K562 (cell line): ENCODE data around the gene MTHFR. TPM values are rescaled to one million over a fixed set of nuclear protein-coding genes. Genes with fewer than 3 reads are reported as not detected.

Experiments
- ATAC-seq: fragments of 200-7000 bp; cut with Tn5 transposase; 3 replicates; pipeline ENCODE4 v1.9.1; 2020; ENCODE audit warnings: moderate library complexity
- BruUV-seq: library from RNA; stranded (reverse); fragments of 400-500 nt; replicated peaks from 2 replicates; lab custom pipeline; 2021; lab: Mats Ljungman, UMichigan
- CTCF ChIA-PET: fragments of 300-600 bp; formaldehyde crosslinking; extraction: SDS; loops from one replicate; lab custom pipeline; 2021; ENCODE audit warnings: low intra/inter-chr PET ratio; lab: Yijun Ruan, JAX
- POLR2A ChIA-PET: fragments of 300-600, 350-650 bp; sonication (Branson Sonifier 250); formaldehyde crosslinking; extraction: SDS; loops from one replicate; lab custom pipeline; 2021; ENCODE audit warnings: antibody characterized with exemption, inconsistent platforms; lab: Yijun Ruan, JAX
- DNase-seq, 4 experiments: peaks; one replicate each; pipeline versions ENCODE4 v3.0.0 to v3.0.0-alpha.2; 2011 to 2018; ENCODE audit warnings: low spot score in 3 of 4, mixed read lengths in 3 of 4; ENCODE audit errors: extremely low read depth in 1 of 4
- FAIRE-seq: peaks from 2 replicates; lab custom pipeline; 2011; peaks lifted over from hg19 to GRCh38; lab: Jason Lieb, UNC
- H2AFZ ChIP-seq: 2 replicates; pipeline ENCODE4 v1.6.0; 2011; ENCODE audit warnings: low read depth, low read length, control low read depth, inconsistent platforms
- H3K27ac ChIP-seq: fragments of 200-600 bp; 3 replicates; pipeline ENCODE4 v1.8.0; 2011; ENCODE audit warnings: low read depth, mild to moderate bottlenecking, control low read depth, inconsistent platforms, low read length, moderate library complexity, mixed read lengths; ENCODE audit errors: extremely low read depth
- H3K27me3 ChIP-seq, 2 experiments: fragments of 300-600 bp in 1 of 2; 2 replicates in 1 of 2; 3 replicates in 1 of 2; pipeline versions ENCODE4 v1.6.0 to v1.8.0; 2011; ENCODE audit warnings: inconsistent platforms in 2 of 2, low read length in 2 of 2, mild to moderate bottlenecking in 1 of 2, mixed read lengths in 1 of 2, moderate library complexity in 1 of 2; ENCODE audit not compliant: control insufficient read depth in 2 of 2, insufficient read depth in 2 of 2
- H3K36me3 ChIP-seq: fragments of 300-600 bp; 3 replicates; pipeline ENCODE4 v1.8.0; 2011; ENCODE audit warnings: mild to moderate bottlenecking, low read length, inconsistent platforms; ENCODE audit not compliant: control insufficient read depth, insufficient read depth
- H3K4me1 ChIP-seq, 2 experiments: fragments of 200-600 bp in 1 of 2; replicated peaks in 1 of 2; 2 replicates in 1 of 2; 3 replicates in 1 of 2; pipeline versions ENCODE4 v1.5.1 to v1.8.0; 2011; ENCODE audit warnings: inconsistent platforms in 2 of 2, low read length in 2 of 2, mild to moderate bottlenecking in 1 of 2, mixed read lengths in 1 of 2, moderate library complexity in 1 of 2; ENCODE audit not compliant: control insufficient read depth in 2 of 2, insufficient read depth in 2 of 2
- H3K4me2 ChIP-seq: 2 replicates; pipeline ENCODE4 v1.6.1; 2011; ENCODE audit warnings: low read length, control low read depth, inconsistent platforms, mixed read lengths; ENCODE audit not compliant: insufficient read depth
- H3K4me3 ChIP-seq: fragments of 200-600 bp; sonication (generic), shearing (Covaris generic); 2 replicates; pipeline ENCODE4 v1.5.1; 2016; ENCODE audit warnings: control low read depth, inconsistent platforms
- H3K79me2 ChIP-seq: fragments of 200-600 bp; 3 replicates; pipeline ENCODE4 v1.8.0; 2011; ENCODE audit warnings: low read length, inconsistent platforms; ENCODE audit not compliant: control insufficient read depth, insufficient read depth
- H3K9ac ChIP-seq, 2 experiments: 2 replicates each; pipeline versions ENCODE4 v1.6.0 to v1.6.1; 2011; ENCODE audit warnings: low read depth in 2 of 2, low read length in 2 of 2, control low read depth in 1 of 2, inconsistent platforms in 1 of 2, mild to moderate bottlenecking in 1 of 2, mixed read lengths in 1 of 2; ENCODE audit not compliant: insufficient read depth in 1 of 2
- H3K9me1 ChIP-seq: one replicate; pipeline ENCODE4 v1.6.0; 2011; ENCODE audit warnings: inconsistent platforms, mild to moderate bottlenecking, low read length, moderate library complexity; ENCODE audit not compliant: control insufficient read depth, insufficient read depth
- H3K9me3 ChIP-seq: replicated peaks from 2 replicates; pipeline ENCODE4 v1.5.1; 2011; ENCODE audit warnings: low read depth, low read length, inconsistent platforms; ENCODE audit not compliant: control insufficient read depth, insufficient read depth
- H4K20me1 ChIP-seq: replicated peaks from 2 replicates; pipeline ENCODE4 v1.6.1; 2011; ENCODE audit warnings: low read length, inconsistent platforms, mixed read lengths; ENCODE audit not compliant: control insufficient read depth, insufficient read depth
- BACH1 ChIP-seq: fragments of 200-800 bp; sonication (Bioruptor generic); IDR thresholded peaks from 2 replicates; pipeline ENCODE4 v1.6.1; 2016; ENCODE audit warnings: missing genetic modification characterization, missing compliant biosample characterization
- FOS ChIP-seq: IDR thresholded peaks from 3 replicates; pipeline ENCODE4 v1.6.1; 2011; ENCODE audit not compliant: insufficient read length; ENCODE audit errors: extremely low read depth
- FOXK1 ChIP-seq: sonication (generic); formaldehyde crosslinking; IDR thresholded peaks from 2 replicates; pipeline ENCODE4 v1.8.0; 2022; ENCODE audit warnings: missing genetic modification reagents, mild to moderate bottlenecking, borderline replicate concordance
- HNRNPLL ChIP-seq: fragments of 200-400 bp; formaldehyde crosslinking; IDR thresholded peaks from 2 replicates; pipeline ENCODE4 v1.6.1; 2017; ENCODE audit warnings: low read length, low read depth, mild to moderate bottlenecking; ENCODE audit not compliant: poor library complexity, severe bottlenecking
- IRF1 ChIP-seq: sonication (generic); formaldehyde crosslinking; IDR thresholded peaks from 2 replicates; pipeline ENCODE4 v1.8.0; 2022; ENCODE audit warnings: missing genetic modification reagents, mild to moderate bottlenecking, borderline replicate concordance
- KLF1 ChIP-seq: fragments of 450-650 bp; IDR thresholded peaks from 2 replicates; pipeline ENCODE4 v1.6.1; 2016; ENCODE audit warnings: missing genetic modification characterization, missing compliant biosample characterization
- PHTF2 ChIP-seq: fragments of 250-450 bp; sonication (Bioruptor Pico); IDR thresholded peaks from 2 replicates; pipeline ENCODE4 v1.5.0; 2021; ENCODE audit warnings: mild to moderate bottlenecking
- POLR2G ChIP-seq: fragments of 200-400 bp; formaldehyde crosslinking; IDR thresholded peaks from 2 replicates; pipeline ENCODE4 v1.6.1; 2017; ENCODE audit warnings: low read depth, mild to moderate bottlenecking, antibody characterized with exemption, low read length, moderate library complexity
- PTBP1 ChIP-seq: fragments of 200-400 bp; formaldehyde crosslinking; IDR thresholded peaks from 2 replicates; pipeline ENCODE4 v1.6.1; 2017; ENCODE audit warnings: low read depth, low read length
- RBM22 ChIP-seq: fragments of 200-400 bp; formaldehyde crosslinking; IDR thresholded peaks from 2 replicates; pipeline ENCODE4 v1.6.1; 2018; ENCODE audit warnings: low read length, low read depth; ENCODE audit not compliant: poor library complexity, severe bottlenecking
- TCF7 ChIP-seq: sonication (generic); IDR thresholded peaks from 2 replicates; pipeline ENCODE4 v1.6.1; 2016; ENCODE audit warnings: antibody characterized with exemption, borderline replicate concordance
- TEAD4 ChIP-seq, 2 experiments: sonication (generic) in 1 of 2; formaldehyde crosslinking in 1 of 2; IDR thresholded peaks; 2 replicates each; pipeline versions ENCODE4 v1.6.1 to v1.8.0; 2012 to 2022; ENCODE audit warnings: borderline replicate concordance in 1 of 2, inconsistent platforms in 1 of 2, low read length in 1 of 2, mild to moderate bottlenecking in 1 of 2, missing genetic modification reagents in 1 of 2
- USF2 ChIP-seq: sonication (generic); formaldehyde crosslinking; IDR thresholded peaks from 2 replicates; pipeline ENCODE4 v1.5.0; 2020; ENCODE audit warnings: missing genetic modification reagents
- ZBTB17 ChIP-seq: fragments of 450-650 bp; formaldehyde crosslinking; IDR thresholded peaks from 2 replicates; pipeline ENCODE4 v1.4.0; 2020; ENCODE audit warnings: mild to moderate bottlenecking
- ZBTB2 ChIP-seq: fragments of 450-650 bp; IDR thresholded peaks from 2 replicates; pipeline ENCODE4 v1.6.1; 2016; ENCODE audit warnings: antibody characterized with exemption
- ZNF146 ChIP-seq: IDR thresholded peaks from one replicate; pipeline ENCODE4 v1.6.1; 2018; ENCODE audit warnings: missing compliant biosample characterization; ENCODE audit not compliant: unreplicated experiment
- WGBS: fragments of 100-300 bp; shearing (Covaris generic); methylation state at CpG from one replicate; pipeline ENCODE4 v1.1.6; 2016; ENCODE audit warnings: low coverage, mixed read lengths; ENCODE audit not compliant: insufficient coverage; ENCODE audit errors: missing lambda C conversion rate; 5-methylcytosine and 5-hydroxymethylcytosine counted together
- in situ Hi-C: fragments of 300-500 bp; cut with MboI; formaldehyde crosslinking; loops from 4 replicates; pipeline ENCODE4 v1.15.0; 2018; ENCODE audit warnings: inconsistent platforms, mixed read lengths
- intact Hi-C: fragments of 100-400 bp; cut with micrococcal nuclease; formaldehyde crosslinking; loops from 2 replicates; pipeline ENCODE4 v1.14.2; 2022
- polyA plus RNA-seq, 8 experiments: library from polyadenylated mRNA; depleted of rRNA in 4 of 8; stranded (reverse) in 5 of 8; unstranded in 3 of 8; fragments of >200 nt; fragmentation: Nextera tagmentation in 2 of 8; fragmentation: Illumina TruSeq in 1 of 8; extraction: Ambion mirVana in 2 of 8; extraction: Trizol in 1 of 8; gene quantifications; 2 replicates each; pipeline versions ENCODE4 v1.2.1 to v1.2.3, GENCODE V29; 2011 to 2014; ENCODE audit warnings: inconsistent platforms in 1 of 8, missing spikeins in 1 of 8
- total RNA-seq, 7 experiments: library from RNA; depleted of rRNA in 6 of 7; stranded (reverse); fragments of >200 nt in 6 of 7; fragmentation: Illumina TruSeq in 2 of 7; extraction: Trizol in 2 of 7; gene quantifications; 2 replicates each; pipeline versions ENCODE4 v1.2.1 to v1.2.3, GENCODE V29; 2011 to 2021; ENCODE audit warnings: low replicate concordance in 1 of 7
- TF ChIP-seq, protein P1 (sequence below): fragments of 450-650 bp; conservative IDR thresholded peaks from 2 replicates; pipeline ENCODE4 v1.6.1; 2016; ENCODE audit warnings: missing genetic modification characterization, low read depth, mild to moderate bottlenecking, missing compliant biosample characterization, moderate library complexity

The MTHFR gene
- total and polyA plus RNA-seq, 9 of the 15 experiments (the other 6 are each of a cell fraction or from before 2014, with no cell fraction given), result 5.0 to 104 (median 62.6) TPM

DNA sequence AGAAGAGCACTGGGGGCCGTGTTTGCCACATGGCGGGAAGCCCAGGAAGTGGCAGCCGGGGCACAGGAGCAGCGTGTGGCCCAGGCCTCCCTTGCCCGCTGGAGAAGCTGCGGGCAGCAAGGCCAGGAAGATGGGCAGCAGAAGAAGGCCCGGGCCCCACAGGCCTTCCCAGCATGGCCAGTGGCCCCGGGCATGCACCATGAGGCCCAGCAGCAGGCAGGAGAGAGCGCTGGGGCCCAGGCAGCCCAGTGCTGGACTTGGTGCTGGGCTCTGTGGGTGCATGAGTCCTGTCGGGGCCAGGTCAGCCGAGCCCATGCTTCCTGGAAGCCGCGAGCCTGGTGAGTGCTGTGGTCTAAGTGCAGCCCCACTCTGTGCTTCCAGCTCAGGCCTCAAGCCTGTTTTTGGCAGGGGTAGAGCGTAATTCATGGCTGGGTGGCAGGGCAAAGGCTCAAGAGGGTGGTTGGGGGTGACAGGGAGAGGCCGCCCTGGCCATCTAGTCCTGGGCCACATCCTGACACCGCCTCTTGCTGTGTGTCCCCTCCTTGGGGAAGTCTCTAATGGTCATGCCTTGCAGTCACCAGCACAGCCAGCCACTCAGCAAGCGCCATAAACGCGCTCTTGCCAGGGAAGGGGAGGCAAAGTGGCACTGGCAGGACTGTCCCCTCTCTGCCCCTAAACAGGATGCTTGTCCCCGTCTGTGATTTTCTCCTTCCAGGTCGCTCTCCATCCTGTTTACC lies 21.3 kb downstream of the MTHFR start:
- ChIA-PET POLR2A (interaction anchor here (0.9 to 5.4 kb wide), 9 partner anchors 8 to 125 kb away, joined by 3 to 115 read pairs (median 9); partner anchors contain the start of gene AGTRAP), CTCF (interaction anchor here (0.6 to 1.1 kb wide), 3 partner anchors 54 to 109 kb away, joined by 3 read pairs; no protein-coding TSS in a partner anchor)
- DNase-seq (no peak), ATAC-seq (no peak), FAIRE-seq (no peak)
- no peaks in the 10 kb centered on the region for H4K20me1 ChIP-seq
- H3K36me3 ChIP-seq, result peaks cover 19% of the 10 kb centered on the region; the same call in 1 of the 3 replicates
- no peak overlapping the region for H3K4me3 ChIP-seq
- WGBS, result 79% methylated on average over 21 of the region's 21 CpGs
- H2AFZ ChIP-seq, result 0 out of 2 replicates have a peak overlapping the region, but pooled peaks have one; percentile 21
- intact Hi-C loops, result no loop called here
- in situ Hi-C loops, result no loop called here
- peak overlapping the region; percentile 16; the same call in 1 of the 3 replicates for H3K27ac ChIP-seq
- no TSS peak for BruUV-seq
- H3K27me3 ChIP-seq, result no peaks in the 10 kb centered on the region
- H3K9me3 ChIP-seq, result no peaks in the 10 kb centered on the region
- no peak overlapping the region for H3K4me2 ChIP-seq
- peaks cover 38 to 63% of the 10 kb centered on the region in 2 experiments for H3K4me1 ChIP-seq
- H3K79me2 ChIP-seq, result no peaks in the 10 kb centered on the region; the same call in 2 of the 3 replicates
- no peaks in the 10 kb centered on the region for H3K9me1 ChIP-seq
- peak overlapping the region in 1 of 2 experiments; percentile 85; a peak in 2 of 4 replicates for H3K9ac ChIP-seq
- peak; percentile 78 for TF ChIP-seq POLR2G
- TF ChIP-seq USF2 (CRISPR knock-in tag), result no peak
- TF ChIP-seq TEAD4 (IDR thresholded peaks at IDR 0.05; ENCODE audit: low read length), result no peak
- 0 out of 2 replicates have a peak, but pooled peaks have one; percentile 14 for TF ChIP-seq TEAD4 (CRISPR knock-in tag; IDR thresholded peaks at IDR 0.05; ENCODE audit: borderline replicate concordance)
- no peak for TF ChIP-seq PHTF2 (CRISPR knock-in tag)
- TF ChIP-seq ZBTB2, result no peak
- no peak for TF ChIP-seq FOS
- no peak for TF ChIP-seq ZNF146 (CRISPR knock-in tag)
- TF ChIP-seq IRF1 (CRISPR knock-in tag), result no peak
- no peak for TF ChIP-seq KLF1
- 0 out of 2 replicates have a peak, but pooled peaks have one; percentile 29 for TF ChIP-seq FOXK1
- no peak for TF ChIP-seq ZBTB17 (CRISPR knock-in tag)
- TF ChIP-seq BACH1 (tag), result no peak
- peak; percentile 96 for TF ChIP-seq RBM22
- TF ChIP-seq, protein P1, sequence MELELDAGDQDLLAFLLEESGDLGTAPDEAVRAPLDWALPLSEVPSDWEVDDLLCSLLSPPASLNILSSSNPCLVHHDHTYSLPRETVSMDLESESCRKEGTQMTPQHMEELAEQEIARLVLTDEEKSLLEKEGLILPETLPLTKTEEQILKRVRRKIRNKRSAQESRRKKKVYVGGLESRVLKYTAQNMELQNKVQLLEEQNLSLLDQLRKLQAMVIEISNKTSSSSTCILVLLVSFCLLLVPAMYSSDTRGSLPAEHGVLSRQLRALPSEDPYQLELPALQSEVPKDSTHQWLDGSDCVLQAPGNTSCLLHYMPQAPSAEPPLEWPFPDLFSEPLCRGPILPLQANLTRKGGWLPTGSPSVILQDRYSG (tag), result no peak
- no peak for TF ChIP-seq TCF7
- TF ChIP-seq HNRNPLL, result no peak
- peak; percentile 19; the same call in 1 of the 2 replicates for TF ChIP-seq PTBP1
